Measurements from ENCODE around the gene PLEKHS1. TPM values are rescaled to one million over a fixed set of nuclear protein-coding genes. Genes with fewer than 3 reads are reported as not detected.
"Not testable (repeated sequence)": the region's sequence is repeated elsewhere in the genome, so short reads cannot be mapped to it uniquely, and the experiment has no call there.

Gene PLEKHS1
- total RNA-seq, 1 donor from 2014 or later, result not detected

GRCh38 chr10:113788604-113789083, 37.2 kb downstream of the PLEKHS1 start:
- DNase-seq (ENCODE audit: low read depth, low spot score), result no peak

- no peak for DNase-seq (ENCODE audit: low read depth, low spot score)
These were observed 40.2 kb downstream of the PLEKHS1 start for GRCh38 chr10:113791691-113792090.

- DNase-seq (ENCODE audit: low read depth, low spot score), result no peak
These were observed 50.1 kb downstream of the PLEKHS1 start for GRCh38 chr10:113801569-113801968.

- no peak for DNase-seq (ENCODE audit: low read depth, low spot score)
These were observed 51.5 kb downstream of the PLEKHS1 start for GRCh38 chr10:113802997-113803396.

DNA sequence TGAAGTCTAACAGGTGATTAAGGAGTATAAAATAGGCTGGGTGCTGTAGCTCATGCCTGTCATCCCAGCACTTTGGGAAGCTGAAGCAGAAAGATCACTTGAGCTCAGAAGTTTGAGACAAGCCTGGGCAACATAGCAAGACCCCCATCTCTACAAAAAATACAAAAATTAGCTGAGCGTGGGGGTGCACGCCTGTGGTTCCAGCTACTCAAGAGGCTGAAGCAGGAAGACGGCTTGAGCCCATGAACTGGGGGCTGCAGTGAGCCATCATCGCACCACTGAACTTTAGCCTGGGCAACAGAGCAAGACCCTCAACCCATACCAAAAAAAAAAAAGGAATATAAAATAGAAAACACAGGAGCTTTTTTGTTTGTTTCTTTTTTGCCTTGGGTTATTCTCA, 55.0 kb downstream of the PLEKHS1 start:
- DNase-seq (ENCODE audit: low read depth, low spot score), result no peak

GRCh38 chr10:113808168-113808567, 56.7 kb downstream of the PLEKHS1 start:
- no peak for DNase-seq (ENCODE audit: low read depth, low spot score)

DNA sequence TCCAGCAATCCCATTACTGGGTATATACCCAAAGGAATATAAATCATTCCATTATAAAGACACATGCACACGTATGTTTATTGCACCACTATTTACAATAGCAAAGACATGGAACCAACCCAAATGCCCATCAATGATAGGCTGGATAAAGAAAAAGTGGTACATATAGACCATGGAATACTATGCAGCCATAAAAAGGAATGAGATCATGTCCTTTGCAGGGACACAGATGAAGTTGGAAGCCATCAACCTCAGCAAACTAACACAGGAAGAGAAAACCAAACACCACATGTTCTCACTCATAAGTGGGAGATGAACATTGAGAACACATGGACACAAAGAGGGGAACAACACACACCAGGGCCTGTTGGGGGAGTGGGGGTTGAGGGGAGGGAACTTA, 63.2 kb downstream of the PLEKHS1 start:
- DNase-seq (ENCODE audit: low read depth, low spot score), result not testable (repeated sequence)

GRCh38 chr10:113819989-113820388, 68.5 kb downstream of the PLEKHS1 start:
- no peak for DNase-seq (ENCODE audit: low read depth, low spot score)

GRCh38 chr10:113820507-113820906, 69.0 kb downstream of the PLEKHS1 start:
- no peak for DNase-seq (ENCODE audit: low read depth, low spot score)

GRCh38 chr10:113821306-113821705, 69.8 kb downstream of the PLEKHS1 start:
- not testable (repeated sequence) for DNase-seq (ENCODE audit: low read depth, low spot score)

- DNase-seq (ENCODE audit: low read depth, low spot score), result no peak
These were observed 70.7 kb downstream of the PLEKHS1 start for GRCh38 chr10:113822174-113822573.

DNA sequence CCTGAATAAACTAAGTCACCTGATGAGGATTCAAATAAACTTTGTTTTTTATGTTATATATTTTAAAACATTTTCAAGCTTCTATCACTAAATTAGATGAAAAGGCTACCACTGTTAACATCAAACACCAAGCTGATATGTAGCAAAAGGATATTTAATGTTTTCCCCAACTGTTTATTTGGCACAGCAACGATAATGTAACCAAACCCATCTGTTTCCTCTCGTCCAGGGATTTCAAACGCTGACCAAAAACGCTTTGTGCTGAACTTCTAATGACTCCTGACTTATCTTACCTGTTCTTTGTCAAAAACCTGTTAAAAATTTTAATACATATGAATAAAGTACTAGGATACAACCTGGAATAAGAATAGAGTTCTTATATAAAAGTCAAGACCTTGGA, 71.9 kb downstream of the PLEKHS1 start:
- no peak for DNase-seq (ENCODE audit: low read depth, low spot score)

- no peak for DNase-seq (ENCODE audit: low read depth, low spot score)
These were observed 74.3 kb downstream of the PLEKHS1 start for GRCh38 chr10:113825791-113826190.

DNA sequence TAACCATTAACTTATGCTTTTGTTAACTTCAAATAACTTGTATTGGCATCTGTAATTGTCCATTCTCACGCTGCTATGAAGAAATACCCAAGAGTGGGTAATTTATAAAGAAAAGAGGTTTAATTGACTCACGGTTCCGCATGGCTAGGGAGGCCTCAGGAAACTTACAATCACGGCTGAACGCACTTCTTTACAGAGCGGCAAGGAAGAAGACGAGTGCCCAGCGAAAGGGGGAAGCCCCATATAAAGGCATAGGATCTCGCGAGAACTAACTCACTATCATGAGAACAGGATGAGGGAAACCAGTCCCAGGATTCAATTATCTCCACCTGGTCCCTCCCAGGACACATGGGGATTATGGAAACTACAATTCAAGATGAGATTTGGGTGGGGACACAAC, 77.1 kb downstream of the PLEKHS1 start:
- DNase-seq (ENCODE audit: low read depth, low spot score), result not testable (repeated sequence)

Other genes starting within 250 kb of the PLEKHS1 start
- not detected in 2 replicates for gene HABP2, start 198.6 kb upstream of the PLEKHS1 start, total RNA-seq
- gene NRAP, start 87.6 kb upstream of the PLEKHS1 start, total RNA-seq, result not detected in 2 replicates
- 67.4 and 71.2 TPM in 2 replicates for gene CASP7, start 71.8 kb upstream of the PLEKHS1 start, total RNA-seq
- 7.1 and 9.3 TPM in 2 replicates for gene DCLRE1A, start 102.4 kb downstream of the PLEKHS1 start, total RNA-seq
- 14.3 and 15.5 TPM in 2 replicates for gene NHLRC2, start 103.0 kb downstream of the PLEKHS1 start, total RNA-seq